Prostate gland (tissue), 2 donors: ENCODE measurements around the gene VAPA.

Experiments used
- POLR2A ChIP-seq: fragments of 450-650 bp; IDR thresholded peaks from one replicate; pipeline ENCODE4 v1.6.1; 2016; ENCODE audit warnings: antibody characterized with exemption, mild to moderate bottlenecking
- POLR2AphosphoS5 ChIP-seq: sonication (generic); formaldehyde crosslinking; IDR thresholded peaks from one replicate; pipeline ENCODE4 v1.6.1; 2017; ENCODE audit warnings: antibody characterized with exemption
- TF ChIP-seq, protein P1 (sequence below), 4 experiments: fragments of 200-600 bp in 2 of 4; fragments of 450-650 bp in 2 of 4; sonication (generic) in 2 of 4; IDR thresholded peaks; 1 replicate in 3 of 4; 2 replicates in 1 of 4; pipeline ENCODE4 v1.5.1; 2016 to 2019; ENCODE audit warnings: antibody characterized with exemption in 4 of 4, mild to moderate bottlenecking in 2 of 4, moderate library complexity in 2 of 4

DNA sequence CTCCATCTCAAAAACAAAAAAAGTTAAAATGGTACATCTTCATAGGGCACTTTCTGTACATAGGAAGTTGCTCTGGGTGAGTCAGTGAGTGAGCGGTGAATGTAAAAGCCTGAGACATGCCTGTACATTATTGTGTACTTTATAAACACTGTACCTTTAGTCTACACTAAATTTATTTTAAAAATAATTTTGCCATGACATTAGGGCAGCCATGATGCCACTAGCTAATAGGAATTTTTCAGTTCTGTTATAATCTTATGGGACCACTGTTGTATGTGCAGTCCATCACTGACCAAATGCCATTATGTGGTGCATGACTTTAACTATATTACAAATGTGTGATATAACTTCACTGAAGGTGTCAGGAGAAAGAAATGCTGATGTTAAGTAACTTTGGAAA lies 39.1 kb upstream of the VAPA start:
- TF ChIP-seq, protein P1, sequence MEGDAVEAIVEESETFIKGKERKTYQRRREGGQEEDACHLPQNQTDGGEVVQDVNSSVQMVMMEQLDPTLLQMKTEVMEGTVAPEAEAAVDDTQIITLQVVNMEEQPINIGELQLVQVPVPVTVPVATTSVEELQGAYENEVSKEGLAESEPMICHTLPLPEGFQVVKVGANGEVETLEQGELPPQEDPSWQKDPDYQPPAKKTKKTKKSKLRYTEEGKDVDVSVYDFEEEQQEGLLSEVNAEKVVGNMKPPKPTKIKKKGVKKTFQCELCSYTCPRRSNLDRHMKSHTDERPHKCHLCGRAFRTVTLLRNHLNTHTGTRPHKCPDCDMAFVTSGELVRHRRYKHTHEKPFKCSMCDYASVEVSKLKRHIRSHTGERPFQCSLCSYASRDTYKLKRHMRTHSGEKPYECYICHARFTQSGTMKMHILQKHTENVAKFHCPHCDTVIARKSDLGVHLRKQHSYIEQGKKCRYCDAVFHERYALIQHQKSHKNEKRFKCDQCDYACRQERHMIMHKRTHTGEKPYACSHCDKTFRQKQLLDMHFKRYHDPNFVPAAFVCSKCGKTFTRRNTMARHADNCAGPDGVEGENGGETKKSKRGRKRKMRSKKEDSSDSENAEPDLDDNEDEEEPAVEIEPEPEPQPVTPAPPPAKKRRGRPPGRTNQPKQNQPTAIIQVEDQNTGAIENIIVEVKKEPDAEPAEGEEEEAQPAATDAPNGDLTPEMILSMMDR (IDR thresholded peaks at IDR 0.05), result no peak
- no peak for TF ChIP-seq POLR2AphosphoS5
- no peak for TF ChIP-seq POLR2A
